K562 (cell line): ENCODE measurements around the gene NUDT14. TPM values are rescaled to one million over a fixed set of nuclear protein-coding genes. Genes with fewer than 3 reads are reported as not detected.

Experiments
- ATF7 ChIP-seq: fragments of 450-650 bp; IDR thresholded peaks from 2 replicates; pipeline ENCODE4 v1.7.1; 2014; ENCODE audit warnings: mild to moderate bottlenecking, moderate library complexity
- BCLAF1 ChIP-seq, 2 experiments: fragments of 450-650 bp in 1 of 2; IDR thresholded peaks; 2 replicates each; pipeline ENCODE4 v1.6.1; 2011 to 2017; ENCODE audit warnings: low read depth in 2 of 2, antibody characterized with exemption in 1 of 2, borderline replicate concordance in 1 of 2, low read length in 1 of 2, mild to moderate bottlenecking in 1 of 2, mixed read lengths in 1 of 2; ENCODE audit not compliant: control insufficient read depth in 1 of 2
- BRCA1 ChIP-seq, 2 experiments: fragments of 450-650 bp in 1 of 2; sonication (generic) in 1 of 2; formaldehyde crosslinking in 1 of 2; IDR thresholded peaks; 2 replicates each; pipeline versions ENCODE4 v1.5.0 to v1.6.1; 2017 to 2020; ENCODE audit warnings: mild to moderate bottlenecking in 1 of 2, missing genetic modification reagents in 1 of 2
- FOS ChIP-seq: IDR thresholded peaks from 3 replicates; pipeline ENCODE4 v1.6.1; 2011; ENCODE audit not compliant: insufficient read length; ENCODE audit errors: extremely low read depth
- HDAC1 ChIP-seq, 2 experiments: fragments of 450-650 bp; IDR thresholded peaks; 2 replicates each; pipeline ENCODE4 v1.6.1; 2016 to 2017; ENCODE audit warnings: inconsistent platforms in 1 of 2, mild to moderate bottlenecking in 1 of 2, moderate library complexity in 1 of 2
- HNRNPK ChIP-seq: fragments of 200-400 bp; formaldehyde crosslinking; IDR thresholded peaks from one replicate; pipeline ENCODE4 v1.6.1; 2018; ENCODE audit warnings: mild to moderate bottlenecking, low read depth, low read length; ENCODE audit not compliant: poor library complexity, severe bottlenecking
- KAT8 ChIP-seq: fragments of 450-650 bp; IDR thresholded peaks from 2 replicates; pipeline ENCODE4 v1.6.1; 2016; ENCODE audit warnings: low read depth, mild to moderate bottlenecking
- MTA3 ChIP-seq: fragments of 450-650 bp; formaldehyde crosslinking; IDR thresholded peaks from 2 replicates; pipeline ENCODE4 v1.6.1; 2017; ENCODE audit warnings: mild to moderate bottlenecking, borderline replicate concordance
- MXI1 ChIP-seq: IDR thresholded peaks from 2 replicates; pipeline ENCODE4 v1.6.1; 2011; ENCODE audit warnings: low read depth, mild to moderate bottlenecking, improper control_type of control experiment, low read length
- REST ChIP-seq, 2 experiments: fragments of 450-650 bp; formaldehyde crosslinking in 1 of 2; IDR thresholded peaks; 2 replicates each; pipeline versions ENCODE4 v1.4.0 to v1.6.1; 2014 to 2020; ENCODE audit warnings: mild to moderate bottlenecking in 2 of 2, borderline replicate concordance in 1 of 2, low read depth in 1 of 2
- TRIM24 ChIP-seq, 2 experiments: fragments of 450-650 bp; IDR thresholded peaks; 2 replicates each; pipeline ENCODE4 v1.6.1; 2016
- WHSC1 ChIP-seq: IDR thresholded peaks from one replicate; pipeline ENCODE4 v1.6.1; 2012; ENCODE audit warnings: low read length, control low read depth, inconsistent platforms
- ZNF57 ChIP-seq: fragments of 450-650 bp; formaldehyde crosslinking; IDR thresholded peaks from 2 replicates; pipeline ENCODE4 v1.4.0; 2020; ENCODE audit warnings: mild to moderate bottlenecking, moderate library complexity
- ZNF76 ChIP-seq: fragments of 250-450 bp; sonication (Bioruptor Pico); IDR thresholded peaks from 2 replicates; pipeline ENCODE4 v1.4.0; 2020; ENCODE audit warnings: mild to moderate bottlenecking, moderate library complexity, borderline replicate concordance
- polyA plus RNA-seq, 8 experiments: library from polyadenylated mRNA; depleted of rRNA in 4 of 8; stranded (reverse) in 5 of 8; unstranded in 3 of 8; fragments of >200 nt; fragmentation: Nextera tagmentation in 2 of 8; fragmentation: Illumina TruSeq in 1 of 8; extraction: Ambion mirVana in 2 of 8; extraction: Trizol in 1 of 8; gene quantifications; 2 replicates each; pipeline versions ENCODE4 v1.2.1 to v1.2.3, GENCODE V29; 2011 to 2014; ENCODE audit warnings: inconsistent platforms in 1 of 8, missing spikeins in 1 of 8
- total RNA-seq, 7 experiments: library from RNA; depleted of rRNA in 6 of 7; stranded (reverse); fragments of >200 nt in 6 of 7; fragmentation: Illumina TruSeq in 2 of 7; extraction: Trizol in 2 of 7; gene quantifications; 2 replicates each; pipeline versions ENCODE4 v1.2.1 to v1.2.3, GENCODE V29; 2011 to 2021; ENCODE audit warnings: low replicate concordance in 1 of 7
- TF ChIP-seq, protein P1 (sequence below): fragments of 450-650 bp; IDR thresholded peaks from 2 replicates; pipeline ENCODE4 v1.6.1; 2016; ENCODE audit warnings: missing biosample characterization, missing genetic modification characterization

NUDT14 gene
- total and polyA plus RNA-seq, 9 of the 15 experiments (the other 6 are each of a cell fraction or from before 2014, with no cell fraction given) = 0.14 to 16.3 (median 8.2) TPM

DNA sequence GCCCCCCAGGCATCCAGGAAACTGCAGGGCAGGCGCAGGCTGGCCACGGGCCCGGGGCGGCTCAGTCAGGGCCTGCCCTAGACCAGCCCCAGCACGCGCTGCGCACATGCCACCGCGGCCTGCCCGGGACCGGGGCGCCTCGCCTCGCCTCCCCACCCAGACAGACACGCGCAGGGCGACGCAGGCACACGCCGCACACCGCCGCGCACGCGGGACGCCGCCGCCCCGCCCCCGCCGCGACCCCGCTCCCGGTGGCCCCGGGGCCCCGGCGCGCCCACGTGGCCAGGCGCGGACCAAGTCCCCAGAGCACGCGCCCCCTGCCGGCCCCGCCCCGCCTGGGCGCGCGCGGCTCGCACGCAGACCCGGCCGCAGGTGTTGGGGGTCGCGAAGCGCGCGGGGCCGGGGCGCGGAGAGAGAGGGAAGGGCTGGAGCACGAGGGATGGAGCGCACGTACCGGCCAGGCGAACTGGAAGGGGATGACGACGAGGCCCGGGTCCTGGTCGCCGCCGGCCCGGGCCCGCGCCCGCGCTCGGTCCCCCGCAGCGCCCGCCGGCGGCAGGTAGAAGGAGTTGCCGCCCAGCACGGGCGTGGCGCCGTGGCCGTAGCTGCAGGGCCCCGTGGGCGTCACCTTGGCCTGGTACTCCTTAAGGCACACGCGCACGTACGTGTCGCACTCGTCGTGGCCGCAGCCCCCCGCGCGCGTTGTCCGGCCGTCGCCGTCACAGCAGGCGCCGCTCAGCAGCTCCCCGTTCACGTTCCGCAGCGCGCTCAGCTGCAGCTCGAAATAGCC lies 13.6 kb downstream of the NUDT14 start (continued):
- TF ChIP-seq REST (IDR thresholded peaks at IDR 0.05; ENCODE audit: borderline replicate concordance) (0 out of 2 replicates have a peak, but pooled peaks have one; percentile 8), REST (CRISPR knock-in tag; IDR thresholded peaks at IDR 0.05; ENCODE audit: low read depth) (no peak), MXI1 (no peak), ATF7 (no peak; the same call in 1 of the 2 replicates), MTA3 (peak; percentile 31; the same call in 1 of the 2 replicates), BCLAF1 (IDR thresholded peaks at IDR 0.05; ENCODE audit: borderline replicate concordance in 1 of 2, control insufficient read depth in 1 of 2, low read depth in 2 of 2, low read length in 1 of 2) (no peak), TRIM24 (IDR thresholded peaks at IDR 0.05) (no peak), WHSC1 (no peak), KAT8 (no peak), ZNF76 (CRISPR knock-in tag) (no peak), FOS (no peak), ZNF57 (CRISPR knock-in tag) (no peak), BRCA1 (IDR thresholded peaks at IDR 0.05) (no peak), BRCA1 (CRISPR knock-in tag; IDR thresholded peaks at IDR 0.05) (no peak), HNRNPK (no peak), HDAC1 (IDR thresholded peaks at IDR 0.05) (no peak)
- TF ChIP-seq, protein P1, sequence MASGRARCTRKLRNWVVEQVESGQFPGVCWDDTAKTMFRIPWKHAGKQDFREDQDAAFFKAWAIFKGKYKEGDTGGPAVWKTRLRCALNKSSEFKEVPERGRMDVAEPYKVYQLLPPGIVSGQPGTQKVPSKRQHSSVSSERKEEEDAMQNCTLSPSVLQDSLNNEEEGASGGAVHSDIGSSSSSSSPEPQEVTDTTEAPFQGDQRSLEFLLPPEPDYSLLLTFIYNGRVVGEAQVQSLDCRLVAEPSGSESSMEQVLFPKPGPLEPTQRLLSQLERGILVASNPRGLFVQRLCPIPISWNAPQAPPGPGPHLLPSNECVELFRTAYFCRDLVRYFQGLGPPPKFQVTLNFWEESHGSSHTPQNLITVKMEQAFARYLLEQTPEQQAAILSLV = no peak
